SH-SY5Y (cell line): ENCODE results near the gene DNASE2B.

Source experiments
- GATA2 ChIP-seq: IDR thresholded peaks from 2 replicates; pipeline ENCODE4 v1.6.1; 2011; ENCODE audit warnings: mild to moderate bottlenecking, low read depth, low read length
- GATA3 ChIP-seq: IDR thresholded peaks from 2 replicates; pipeline ENCODE4 v1.6.1; 2011; ENCODE audit warnings: low read depth, mild to moderate bottlenecking, low read length, moderate library complexity

DNA sequence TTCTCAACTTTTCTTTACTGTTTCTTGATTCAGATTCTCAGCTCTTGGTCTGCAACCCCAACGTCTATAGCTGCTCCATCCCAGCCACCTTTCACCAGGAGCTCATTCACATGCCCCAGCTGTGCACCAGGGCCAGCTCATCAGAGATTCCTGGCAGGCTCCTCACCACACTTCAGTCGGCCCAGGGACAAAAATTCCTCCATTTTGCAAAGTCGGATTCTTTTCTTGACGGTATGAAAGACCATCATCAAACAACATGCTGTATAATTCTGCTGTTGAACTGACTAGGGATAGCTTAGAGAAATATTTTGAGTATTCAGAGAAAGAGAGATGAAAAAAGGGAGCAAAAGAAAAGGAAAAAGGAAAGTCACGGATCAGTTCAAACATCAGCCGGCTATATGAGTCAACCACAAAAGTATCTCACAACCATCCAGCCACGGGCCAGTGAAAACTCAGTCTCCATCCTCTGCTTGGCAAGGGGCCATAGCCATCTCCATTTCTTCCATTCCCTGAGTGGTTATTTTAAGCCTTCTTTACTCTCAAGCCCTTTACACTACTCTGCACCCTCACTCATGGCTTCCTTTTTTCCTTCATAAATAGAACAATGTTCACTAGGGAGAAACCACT is 14.1 kb downstream of the DNASE2B start:
- TF ChIP-seq GATA2 (no peak), GATA3 (no peak)
